Measurements from ENCODE around the gene VCAM1.

Gene VCAM1

DNA sequence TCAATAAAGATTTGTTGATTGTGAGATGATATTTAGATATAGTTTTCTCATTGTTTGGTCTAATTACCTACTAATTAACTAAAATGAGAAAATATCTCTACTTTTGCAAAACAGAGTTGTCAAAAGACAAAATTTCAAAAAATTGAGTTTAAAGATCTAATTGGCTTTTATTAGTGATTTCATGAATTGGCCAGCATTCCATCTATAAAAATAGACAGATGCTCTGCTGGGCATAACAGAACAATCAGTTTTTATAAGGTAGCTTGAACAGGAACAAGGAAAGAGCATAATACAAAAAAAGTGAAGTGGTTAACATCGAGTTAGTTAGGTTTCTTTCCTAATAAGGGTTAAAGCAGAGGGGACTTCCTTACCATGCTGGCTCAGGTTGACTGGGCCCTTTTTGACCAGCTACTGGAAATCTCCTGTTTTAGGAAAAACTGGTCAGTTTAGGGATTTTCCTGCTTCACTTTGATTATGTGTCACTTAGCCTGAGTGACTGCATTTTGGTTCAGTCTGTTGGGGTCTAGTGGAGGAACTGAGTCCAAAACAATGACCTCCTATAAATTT is 63.0 kb downstream of the VCAM1 start:
- H3K4me3 Mint-ChIP-seq, result no peak overlapping the region
- ATAC-seq (no peak), DNase-seq (no peak)
- no peak overlapping the region for H3K27ac Mint-ChIP-seq
- peaks cover 12% of the 10 kb centered on the region for H3K27me3 Mint-ChIP-seq
- peaks cover 13 to 24% of the 10 kb centered on the region in 2 donors for H3K9me3 Mint-ChIP-seq
- no peaks in the 10 kb centered on the region for H3K4me1 Mint-ChIP-seq

DNA sequence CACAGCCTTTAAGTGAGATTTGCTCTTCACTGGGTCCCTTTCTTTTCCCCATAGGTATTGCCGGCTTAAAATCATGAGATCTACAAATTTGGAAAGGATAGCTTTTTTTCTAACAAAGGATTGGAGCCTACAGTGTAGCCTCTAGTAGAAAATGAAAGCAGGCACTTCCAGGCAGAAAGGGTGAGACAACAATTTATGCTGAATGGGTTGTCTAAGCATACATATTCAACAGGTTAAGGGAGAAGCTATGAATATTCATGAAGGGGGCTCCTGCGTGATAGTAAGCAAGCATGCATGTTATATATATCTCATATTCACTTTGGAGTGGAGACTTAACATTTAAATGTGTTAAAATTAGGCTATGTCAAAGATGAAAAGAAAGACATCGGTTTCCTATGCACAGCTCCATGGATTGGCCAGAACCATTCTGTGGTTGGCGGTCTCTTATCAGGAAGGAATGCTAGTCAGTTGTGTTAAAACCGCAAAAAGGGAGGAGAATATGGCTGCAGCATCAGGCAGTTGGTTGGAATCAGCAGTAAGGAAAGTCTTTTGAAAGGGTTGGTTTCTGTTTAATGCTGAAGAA is 66.0 kb downstream of the VCAM1 start:
- ATAC-seq, result no peak
- no peaks in the 10 kb centered on the region for H3K4me1 Mint-ChIP-seq

DNA sequence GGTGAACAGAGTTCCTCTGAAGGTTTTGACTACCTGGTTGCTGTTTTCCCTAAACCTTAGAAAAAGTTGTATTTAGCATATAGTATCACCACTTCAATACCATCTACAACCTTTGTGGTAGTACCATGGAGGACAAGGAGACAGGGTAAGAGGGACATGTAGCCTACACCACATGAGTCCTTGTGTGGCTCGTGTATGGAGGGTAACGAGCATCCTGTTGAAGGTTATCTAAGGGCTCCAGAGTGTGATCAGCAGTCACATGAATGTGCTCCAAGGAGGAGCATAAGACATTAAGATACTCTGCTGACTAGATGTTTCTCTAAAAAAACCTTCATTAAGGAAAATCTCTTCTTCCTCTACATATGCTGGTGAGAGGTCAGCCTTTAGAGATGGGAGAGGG is 67.3 kb downstream of the VCAM1 start:
- DNase-seq (no peak), ATAC-seq (no peak)
- Mint-ChIP-seq H3K27me3 (peaks cover 28% of the 10 kb centered on the region), H3K9me3 (peaks cover 5 to 8% of the 10 kb centered on the region in 2 donors), H3K27ac (no peak overlapping the region), H3K4me1 (no peaks in the 10 kb centered on the region), H3K4me3 (no peak overlapping the region)

More for the DNA sequence above, 66.0 kb downstream of the VCAM1 start:
- DNase-seq, result no peak
- H3K4me3 Mint-ChIP-seq, result no peak overlapping the region
- peaks cover 13 to 16% of the 10 kb centered on the region in 2 donors for H3K9me3 Mint-ChIP-seq
- peaks cover 26% of the 10 kb centered on the region for H3K27me3 Mint-ChIP-seq
- H3K27ac Mint-ChIP-seq, result peak overlapping the region in 1 of 2 donors; percentile 35
